Stimulated activated CD8-positive, alpha-beta memory T cell treated with anti-CD3 and anti-CD28 coated beads, Interleukin-15, amount 100 ng/mL, for 1 hour (primary cell): Measurements from ENCODE around the gene C19orf53.

ENCODE experiments used
- DNase-seq: peaks from one replicate; pipeline ENCODE4 v3.0.0-alpha.2; 2020; ENCODE audit warnings: low read depth

The C19orf53 gene

GRCh38 chr19:13827656-13828055 lies 53.4 kb downstream of the C19orf53 start:
- DNase-seq: no peak
